IPS-18a (cell line): Measurements from ENCODE around the gene GRAP2.

Source experiments
- H3K27ac ChIP-seq: one replicate; pipeline ENCODE4 v1.5.1; 2013; ENCODE audit warnings: low read length
- H3K27me3 ChIP-seq: one replicate; pipeline ENCODE4 v1.6.1; 2013; ENCODE audit warnings: mild to moderate bottlenecking, low read length; ENCODE audit not compliant: control insufficient read depth, insufficient read depth
- H3K36me3 ChIP-seq: one replicate; pipeline ENCODE4 v1.6.1; 2013; ENCODE audit warnings: low read depth, low read length; ENCODE audit not compliant: control insufficient read depth
- H3K4me1 ChIP-seq: one replicate; pipeline ENCODE4 v1.6.1; 2013; ENCODE audit warnings: low read depth, low read length; ENCODE audit not compliant: control insufficient read depth
- H3K4me3 ChIP-seq: one replicate; pipeline ENCODE4 v1.5.1; 2013; ENCODE audit warnings: low read length
- H3K9ac ChIP-seq: one replicate; pipeline ENCODE4 v1.6.1; 2013; ENCODE audit warnings: mild to moderate bottlenecking, low read length, moderate library complexity
- H3K9me3 ChIP-seq: one replicate; pipeline ENCODE4 v1.6.1; 2013; ENCODE audit warnings: low read depth, low read length; ENCODE audit not compliant: control insufficient read depth

The GRAP2 gene

GRCh38 chr22:39914584-39914983 lies 13.7 kb downstream of the GRAP2 start:
- Histone ChIP-seq H3K27ac (no peak overlapping the region), H3K36me3 (no peaks in the 10 kb centered on the region), H3K9me3 (no peaks in the 10 kb centered on the region), H3K4me3 (no peak overlapping the region), H3K9ac (no peak overlapping the region), H3K4me1 (no peaks in the 10 kb centered on the region), H3K27me3 (no peaks in the 10 kb centered on the region)

GRCh38 chr22:39915295-39915726 lies 14.4 kb downstream of the GRAP2 start:
- no peaks in the 10 kb centered on the region for H3K4me1 ChIP-seq
- no peaks in the 10 kb centered on the region for H3K27me3 ChIP-seq
- H3K27ac ChIP-seq: no peak overlapping the region

GRCh38 chr22:39916496-39916895 lies 15.6 kb downstream of the GRAP2 start:
- H3K27me3 ChIP-seq: no peaks in the 10 kb centered on the region
- H3K9ac ChIP-seq: no peak overlapping the region
- no peaks in the 10 kb centered on the region for H3K9me3 ChIP-seq
- H3K36me3 ChIP-seq: no peaks in the 10 kb centered on the region
- H3K27ac ChIP-seq: no peak overlapping the region
- H3K4me1 ChIP-seq: no peaks in the 10 kb centered on the region
- H3K4me3 ChIP-seq: no peak overlapping the region

More at GRCh38 chr22:39915295-39915726, 14.4 kb downstream of the GRAP2 start:
- H3K9me3 ChIP-seq: no peaks in the 10 kb centered on the region
- H3K9ac ChIP-seq: no peak overlapping the region
- H3K36me3 ChIP-seq: no peaks in the 10 kb centered on the region
- no peak overlapping the region for H3K4me3 ChIP-seq

GRCh38 chr22:39917197-39917643 lies 16.3 kb downstream of the GRAP2 start:
- no peaks in the 10 kb centered on the region for H3K36me3 ChIP-seq
- no peaks in the 10 kb centered on the region for H3K4me1 ChIP-seq
- H3K9me3 ChIP-seq: no peaks in the 10 kb centered on the region
- H3K27me3 ChIP-seq: no peaks in the 10 kb centered on the region
- no peak overlapping the region for H3K4me3 ChIP-seq
- H3K9ac ChIP-seq: no peak overlapping the region
- no peak overlapping the region for H3K27ac ChIP-seq

- H3K4me3 ChIP-seq: no peak overlapping the region
- no peaks in the 10 kb centered on the region for H3K4me1 ChIP-seq
- H3K27me3 ChIP-seq: no peaks in the 10 kb centered on the region
- H3K27ac ChIP-seq: no peak overlapping the region
- H3K36me3 ChIP-seq: no peaks in the 10 kb centered on the region
- H3K9ac ChIP-seq: no peak overlapping the region
- H3K9me3 ChIP-seq: no peaks in the 10 kb centered on the region
Observed at GRCh38 chr22:39917776-39918495, 17.1 kb downstream of the GRAP2 start.

GRCh38 chr22:39920134-39920743 lies 19.4 kb downstream of the GRAP2 start:
- no peaks in the 10 kb centered on the region for H3K9me3 ChIP-seq
- H3K9ac ChIP-seq: no peak overlapping the region
- H3K27me3 ChIP-seq: no peaks in the 10 kb centered on the region
- H3K4me3 ChIP-seq: no peak overlapping the region
- no peaks in the 10 kb centered on the region for H3K36me3 ChIP-seq
- H3K4me1 ChIP-seq: no peaks in the 10 kb centered on the region
- H3K27ac ChIP-seq: no peak overlapping the region

GRCh38 chr22:39923696-39924095 lies 22.8 kb downstream of the GRAP2 start:
- Histone ChIP-seq H3K9me3 (no peaks in the 10 kb centered on the region), H3K4me3 (no peak overlapping the region), H3K36me3 (no peaks in the 10 kb centered on the region), H3K27ac (no peak overlapping the region), H3K9ac (no peak overlapping the region), H3K27me3 (no peaks in the 10 kb centered on the region), H3K4me1 (peaks cover 6% of the 10 kb centered on the region)

GRCh38 chr22:39924286-39924685 lies 23.4 kb downstream of the GRAP2 start:
- H3K27ac ChIP-seq: no peak overlapping the region
- H3K9me3 ChIP-seq: no peaks in the 10 kb centered on the region
- H3K27me3 ChIP-seq: no peaks in the 10 kb centered on the region
- no peak overlapping the region for H3K4me3 ChIP-seq
- H3K4me1 ChIP-seq: peaks cover 6% of the 10 kb centered on the region
- H3K36me3 ChIP-seq: no peaks in the 10 kb centered on the region
- no peak overlapping the region for H3K9ac ChIP-seq

GRCh38 chr22:39925273-39925672 lies 24.4 kb downstream of the GRAP2 start:
- H3K27ac ChIP-seq: no peak overlapping the region
- no peak overlapping the region for H3K9ac ChIP-seq
- H3K36me3 ChIP-seq: no peaks in the 10 kb centered on the region
- H3K4me1 ChIP-seq: peaks cover 6% of the 10 kb centered on the region
- H3K27me3 ChIP-seq: no peaks in the 10 kb centered on the region
- no peaks in the 10 kb centered on the region for H3K9me3 ChIP-seq
- no peak overlapping the region for H3K4me3 ChIP-seq

- no peaks in the 10 kb centered on the region for H3K9me3 ChIP-seq
- no peaks in the 10 kb centered on the region for H3K27me3 ChIP-seq
- no peak overlapping the region for H3K9ac ChIP-seq
- no peak overlapping the region for H3K27ac ChIP-seq
- H3K4me1 ChIP-seq: peaks cover 6% of the 10 kb centered on the region
- H3K4me3 ChIP-seq: no peak overlapping the region
- H3K36me3 ChIP-seq: no peaks in the 10 kb centered on the region
Observed at GRCh38 chr22:39925909-39926679, 25.2 kb downstream of the GRAP2 start.

GRCh38 chr22:39926753-39927152 lies 25.9 kb downstream of the GRAP2 start:
- H3K27ac ChIP-seq: no peak overlapping the region
- H3K36me3 ChIP-seq: no peaks in the 10 kb centered on the region
- no peaks in the 10 kb centered on the region for H3K27me3 ChIP-seq
- peaks cover 6% of the 10 kb centered on the region for H3K4me1 ChIP-seq
- no peaks in the 10 kb centered on the region for H3K9me3 ChIP-seq
- no peak overlapping the region for H3K9ac ChIP-seq
- no peak overlapping the region for H3K4me3 ChIP-seq
